GM21423 (cell line): ENCODE measurements around the gene SNX22.
"Not testable (repeated sequence)": the region's sequence is repeated elsewhere in the genome, so short reads cannot be mapped to it uniquely, and the experiment has no call there.

Experiments used
- ATAC-seq: cut with Tn5 transposase; IDR thresholded peaks from one replicate; pipeline ENCODE4 v1.9.1; 2021; ENCODE audit warnings: mild to moderate bottlenecking, moderate library complexity; ENCODE audit not compliant: unreplicated experiment

The SNX22 gene

GRCh38 chr15:64151727-64152506, at the start of gene SNX22:
TSS of gene SNX22 (plus strand) at chr15:64151731. CDS start at chr15:64151776, 45 bp downstream.
- peak; percentile 7 for ATAC-seq

DNA sequence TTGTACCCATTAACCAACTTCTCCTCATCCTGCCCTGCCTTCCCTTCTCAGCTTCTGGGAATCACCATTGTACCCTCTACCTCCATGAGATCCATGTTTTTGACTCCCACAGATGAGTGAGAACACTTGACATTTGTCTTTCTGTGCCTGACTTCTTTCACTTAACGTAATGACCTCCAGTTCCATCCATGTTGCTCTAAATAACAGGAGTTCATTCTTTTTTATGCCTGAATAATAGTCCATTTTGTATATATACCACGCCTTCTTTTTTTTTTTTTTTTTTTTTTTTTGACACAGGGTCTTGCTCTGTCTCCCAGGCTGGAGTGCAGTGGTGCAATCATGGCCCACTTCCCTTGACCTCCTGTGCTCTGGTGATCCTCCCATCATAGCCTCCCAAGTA, 49.0 kb upstream of the SNX22 start:
- ATAC-seq, result no peak

DNA sequence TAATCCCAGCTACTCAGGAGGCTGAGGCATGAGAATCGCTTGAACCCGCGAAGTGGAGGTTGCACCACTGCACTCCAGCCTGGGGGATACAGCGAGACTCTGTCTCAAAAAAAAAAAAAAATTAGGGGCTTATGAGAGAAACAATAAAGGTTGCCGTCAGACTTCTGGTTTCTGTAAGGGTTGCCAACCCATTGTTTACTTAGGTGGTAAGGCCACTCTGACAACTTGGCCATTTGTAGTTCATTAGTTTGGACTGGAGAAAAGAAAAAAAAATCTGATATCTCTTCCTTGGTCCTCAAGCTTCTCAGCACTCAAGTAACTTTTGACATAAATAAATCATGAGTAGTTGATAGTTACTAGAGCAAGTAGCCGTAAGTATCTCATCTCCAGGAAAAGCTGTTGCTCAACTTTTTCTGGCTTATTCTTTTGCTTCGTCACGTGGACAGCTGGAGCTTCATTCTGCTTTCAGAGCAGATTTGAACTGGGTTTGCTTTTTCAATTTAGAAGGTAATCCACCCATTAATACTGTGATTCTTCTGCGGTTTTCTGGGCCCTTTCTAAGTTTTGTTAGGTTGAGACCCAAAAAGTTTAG, 46.3 kb upstream of the SNX22 start:
- ATAC-seq, result no peak

GRCh38 chr15:64107337-64107736, 44.2 kb upstream of the SNX22 start:
- no peak for ATAC-seq

DNA sequence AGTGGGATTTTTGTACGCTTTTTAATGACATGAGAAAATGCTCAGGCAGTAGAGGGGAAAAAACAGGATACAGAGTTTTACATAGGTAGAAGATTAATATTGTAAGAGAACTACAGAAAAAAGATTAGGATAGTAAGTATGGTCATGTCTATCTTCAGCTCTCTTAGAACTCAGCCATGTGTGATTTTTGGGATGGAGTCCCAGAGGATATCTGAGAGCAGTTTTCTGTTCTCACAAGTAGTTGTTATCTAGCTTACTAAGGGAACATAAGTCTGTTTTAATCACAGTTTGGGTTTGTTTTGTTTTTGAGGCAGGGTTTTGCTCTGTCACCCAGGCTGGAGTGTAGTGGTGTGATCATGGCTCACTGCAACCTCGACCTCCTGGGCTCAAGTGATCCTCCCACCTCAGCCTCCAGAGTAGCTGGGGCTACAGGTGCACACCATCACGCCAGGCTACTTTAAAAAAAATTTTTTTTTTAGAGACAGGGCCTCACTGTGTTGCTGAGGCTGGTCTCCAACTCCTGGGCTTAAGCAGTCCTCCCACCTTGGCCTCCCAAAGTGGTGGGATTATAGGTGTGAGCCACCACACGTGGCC, 41.3 kb upstream of the SNX22 start:
- ATAC-seq, result not testable (repeated sequence)

DNA sequence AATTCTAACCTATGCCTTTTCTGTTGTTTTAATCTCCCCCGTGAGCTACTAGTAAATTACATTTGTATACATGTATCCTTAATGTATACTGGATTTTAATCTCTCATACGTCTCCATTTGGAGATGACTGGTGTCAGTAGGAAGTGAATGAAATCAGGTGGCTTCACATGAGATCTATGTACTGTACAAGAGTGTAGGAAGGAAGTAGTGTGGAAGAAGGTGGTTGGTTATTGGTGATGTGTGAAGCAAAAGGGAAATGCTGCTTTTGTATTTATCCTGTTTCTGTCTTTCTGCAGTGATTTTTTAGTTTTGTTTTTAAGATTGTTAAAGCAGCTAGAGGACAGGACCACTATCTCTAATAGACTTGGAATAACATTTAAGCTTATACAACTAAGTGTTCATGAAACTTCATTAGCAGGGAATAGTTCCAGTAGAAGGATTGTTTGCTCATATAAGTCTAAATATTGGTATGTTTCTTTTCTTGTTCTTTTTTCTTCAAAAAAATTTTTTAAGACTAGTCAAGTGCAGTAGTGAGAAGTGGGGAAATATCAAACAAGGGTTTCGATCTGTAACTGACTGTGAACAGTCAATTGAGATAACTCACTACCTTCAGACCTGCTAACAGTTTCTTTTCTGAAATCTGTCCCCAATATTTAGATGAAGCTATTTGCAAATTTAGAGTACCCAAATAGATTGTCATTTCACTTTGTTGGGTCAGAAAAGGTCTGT, 40.4 kb upstream of the SNX22 start:
- ATAC-seq, result no peak

GRCh38 chr15:64111679-64112050, 39.9 kb upstream of the SNX22 start:
- ATAC-seq, result no peak

- ATAC-seq, result no peak
Observed at GRCh38 chr15:64112073-64112772, 39.3 kb upstream of the SNX22 start.

GRCh38 chr15:64112904-64113303, 38.6 kb upstream of the SNX22 start:
- no peak for ATAC-seq

- ATAC-seq, result no peak
Observed at GRCh38 chr15:64117759-64118487, 33.6 kb upstream of the SNX22 start.

- not testable (repeated sequence) for ATAC-seq
Observed at GRCh38 chr15:64120322-64120721, 31.2 kb upstream of the SNX22 start.

- ATAC-seq, result no peak
Observed at GRCh38 chr15:64121614-64122013, 29.9 kb upstream of the SNX22 start.

DNA sequence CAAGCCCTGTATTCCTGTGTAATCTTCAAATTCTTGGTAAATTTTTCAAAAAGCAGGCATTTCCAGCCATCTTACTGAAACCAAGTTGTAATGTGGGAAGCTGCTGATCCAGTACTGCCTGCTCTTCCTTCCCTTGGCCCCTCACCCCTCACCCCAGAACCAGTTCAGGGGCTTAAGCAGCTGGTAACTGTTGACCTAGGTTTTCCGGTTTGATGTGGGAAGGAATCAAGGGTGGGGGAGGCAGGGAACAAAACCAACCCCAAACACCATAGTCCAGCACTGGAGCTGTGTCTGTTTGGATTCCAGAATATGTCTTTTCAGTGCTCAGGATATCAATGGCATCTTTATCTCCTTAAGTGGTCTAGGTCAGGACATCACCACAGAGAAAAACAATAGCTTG, 29.1 kb upstream of the SNX22 start:
- ATAC-seq, result no peak

DNA sequence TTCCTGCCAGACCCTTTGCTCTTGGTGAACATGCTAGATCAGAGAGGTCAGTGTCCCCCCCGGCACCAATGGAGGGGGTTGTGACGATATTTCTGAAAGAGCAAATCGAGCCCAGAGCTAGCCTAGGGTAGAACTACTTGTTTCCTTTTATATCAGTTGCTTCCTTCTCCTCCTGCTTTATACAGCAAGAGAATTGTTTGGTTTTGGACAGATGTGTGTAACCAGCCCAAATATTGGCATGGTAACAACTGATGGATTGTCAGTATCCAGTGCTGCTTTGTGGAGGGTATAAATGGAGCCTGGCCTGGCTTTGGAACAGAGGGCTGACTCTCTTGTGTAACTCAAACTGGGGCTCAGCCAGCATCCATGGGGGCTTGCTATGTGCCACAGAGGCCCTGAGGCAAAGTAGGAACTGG, 28.6 kb upstream of the SNX22 start:
- no peak for ATAC-seq

GRCh38 chr15:64125978-64126377, 25.6 kb upstream of the SNX22 start:
- no peak for ATAC-seq

- no peak for ATAC-seq
Observed at GRCh38 chr15:64127521-64128270, 23.8 kb upstream of the SNX22 start.

- ATAC-seq, result no peak
Observed at GRCh38 chr15:64130159-64130558, 21.4 kb upstream of the SNX22 start.

GRCh38 chr15:64131547-64131946, 20.0 kb upstream of the SNX22 start:
- no peak for ATAC-seq

GRCh38 chr15:64132217-64132616, 19.3 kb upstream of the SNX22 start:
- no peak for ATAC-seq
